Measurements from ENCODE around the gene PPP1R13L.
A peak's percentile ranks its signal among the peaks of the same experiment; 100 is the strongest.

The PPP1R13L gene

DNA sequence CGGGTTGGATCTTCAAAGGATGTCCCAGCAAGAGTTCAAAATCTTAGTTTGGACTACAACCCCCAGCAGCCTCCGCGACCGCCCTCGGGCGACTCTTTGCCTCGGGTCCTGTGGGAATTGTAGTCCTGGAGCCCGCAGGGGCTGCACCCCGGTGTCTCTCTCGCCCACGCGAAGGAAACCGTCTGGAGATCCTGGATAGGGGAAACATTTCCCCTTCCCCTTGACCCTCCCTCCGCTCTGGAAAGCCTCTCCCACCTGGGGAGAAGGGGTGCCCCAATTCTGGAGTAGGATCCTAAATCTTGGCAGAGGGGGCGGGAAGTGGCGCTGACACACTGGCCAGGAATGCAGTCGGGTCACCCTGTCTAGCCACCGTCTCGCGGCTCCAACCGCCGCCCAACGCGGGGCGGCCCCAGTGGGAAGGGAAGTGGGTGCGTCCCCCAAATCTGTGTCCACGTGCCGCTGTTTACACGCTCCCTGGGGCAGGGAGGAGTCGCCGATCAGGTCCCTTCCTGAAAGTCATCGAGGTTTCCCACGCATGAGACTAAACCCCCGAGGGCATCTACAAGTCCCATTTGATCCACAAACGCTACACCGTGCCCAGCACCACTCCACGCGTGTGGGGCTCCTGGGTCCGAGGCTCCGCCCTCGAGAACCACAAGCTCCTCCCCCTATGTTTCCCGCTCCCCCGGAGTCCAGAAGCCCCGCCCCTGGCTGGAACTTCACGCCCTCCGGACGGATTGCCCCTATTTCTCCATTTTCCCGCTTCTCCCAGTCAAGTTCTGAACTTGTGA, 761 bp upstream of the PPP1R13L start:
- peak overlapping the region; percentile 86 for H3K27ac ChIP-seq (ENCODE audit: low read depth, low read length)
- H3K27me3 ChIP-seq (ENCODE audit: insufficient read depth, low read length): no peaks in the 10 kb centered on the region
- peak overlapping the region; percentile 80 for H3K4me3 ChIP-seq (ENCODE audit: low read depth, low read length)
- H3K4me1 ChIP-seq (ENCODE audit: control insufficient read depth, insufficient read depth, low read length, unreplicated experiment): peaks cover 16% of the 10 kb centered on the region
- peaks cover 27% of the 10 kb centered on the region for H3K79me2 ChIP-seq (ENCODE audit: control insufficient read depth, insufficient read depth, low read length, unreplicated experiment)
- H3K36me3 ChIP-seq (ENCODE audit: insufficient read depth, low read length): no peaks in the 10 kb centered on the region
- H2AFZ ChIP-seq (ENCODE audit: low read length, unreplicated experiment): no peak overlapping the region

DNA sequence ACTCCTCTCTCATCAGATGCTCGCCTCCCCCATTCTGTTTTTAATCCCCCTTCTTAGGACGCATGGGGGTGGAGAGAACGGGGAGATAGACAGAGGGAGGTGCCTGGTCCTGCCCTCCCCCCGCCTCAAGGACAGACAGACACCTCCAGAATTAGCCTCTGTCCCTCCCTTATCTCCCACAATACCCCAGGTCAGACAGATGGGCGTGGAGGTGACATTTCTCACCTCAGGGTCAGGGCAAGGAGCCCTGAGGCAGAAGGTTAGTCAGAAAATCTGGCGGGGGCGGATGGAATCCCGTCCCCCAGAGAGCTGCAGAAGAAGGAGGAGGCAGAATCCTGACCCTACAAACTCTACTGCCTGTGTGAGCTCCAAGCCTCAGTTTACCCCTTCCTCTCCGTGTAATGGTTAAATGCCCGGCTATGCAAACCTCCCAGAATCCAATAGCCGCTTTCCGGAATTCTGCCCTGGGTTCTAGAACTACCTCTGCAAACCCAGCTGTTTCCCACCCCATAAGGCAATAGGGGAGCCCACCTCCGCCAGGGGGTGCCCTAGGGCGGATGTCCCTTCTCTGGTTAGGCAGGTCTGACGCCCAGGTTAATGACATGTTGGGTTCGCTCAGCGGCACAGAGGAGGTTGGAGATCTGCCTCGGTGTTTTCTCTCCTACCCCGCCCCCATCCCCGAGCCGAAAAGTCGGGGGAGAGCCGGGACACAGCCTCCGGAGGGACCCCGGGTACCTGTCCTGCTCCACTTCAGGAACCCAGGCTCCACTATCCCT, 900 bp downstream of the PPP1R13L start:
- Histone ChIP-seq H3K4me3 (ENCODE audit: low read depth, low read length) (peak overlapping the region; percentile 80), H3K27me3 (ENCODE audit: insufficient read depth, low read length) (no peaks in the 10 kb centered on the region), H3K79me2 (ENCODE audit: control insufficient read depth, insufficient read depth, low read length, unreplicated experiment) (peaks cover 27% of the 10 kb centered on the region), H3K4me1 (ENCODE audit: control insufficient read depth, insufficient read depth, low read length, unreplicated experiment) (peaks cover 16% of the 10 kb centered on the region), H3K27ac (ENCODE audit: low read depth, low read length) (peak overlapping the region; percentile 5; the same call in 1 of the 2 replicates), H3K36me3 (ENCODE audit: insufficient read depth, low read length) (no peaks in the 10 kb centered on the region), H2AFZ (ENCODE audit: low read length, unreplicated experiment) (no peak overlapping the region)

DNA sequence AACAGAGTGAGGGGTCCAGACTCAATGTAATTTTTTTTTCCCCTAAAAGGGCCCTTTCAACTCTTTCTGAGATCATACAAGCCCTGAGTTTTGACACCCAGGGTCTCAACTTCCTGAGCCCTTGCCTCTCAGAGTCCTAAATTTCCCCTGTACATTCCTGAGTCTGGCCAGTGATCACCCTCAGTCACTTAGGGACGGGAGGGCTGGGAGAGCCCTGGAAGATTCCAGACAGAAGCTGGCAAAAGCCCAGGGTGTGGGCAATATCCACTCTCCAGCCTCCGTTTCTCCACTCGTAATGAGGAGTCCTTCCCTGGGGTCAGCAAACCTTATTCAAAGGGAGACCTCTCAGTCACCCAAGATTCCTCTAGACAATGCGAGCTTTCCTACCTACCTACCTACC, 1.6 kb downstream of the PPP1R13L start:
- peaks cover 19% of the 10 kb centered on the region for H3K4me1 ChIP-seq (ENCODE audit: control insufficient read depth, insufficient read depth, low read length, unreplicated experiment)
- peaks cover 27% of the 10 kb centered on the region for H3K79me2 ChIP-seq (ENCODE audit: control insufficient read depth, insufficient read depth, low read length, unreplicated experiment)
- H3K27me3 ChIP-seq (ENCODE audit: insufficient read depth, low read length): no peaks in the 10 kb centered on the region
- H3K27ac ChIP-seq (ENCODE audit: low read depth, low read length): peak overlapping the region; percentile 14
- H2AFZ ChIP-seq (ENCODE audit: low read length, unreplicated experiment): no peak overlapping the region
- H3K4me3 ChIP-seq (ENCODE audit: low read depth, low read length): peak overlapping the region; percentile 80
- no peaks in the 10 kb centered on the region for H3K36me3 ChIP-seq (ENCODE audit: insufficient read depth, low read length)

DNA sequence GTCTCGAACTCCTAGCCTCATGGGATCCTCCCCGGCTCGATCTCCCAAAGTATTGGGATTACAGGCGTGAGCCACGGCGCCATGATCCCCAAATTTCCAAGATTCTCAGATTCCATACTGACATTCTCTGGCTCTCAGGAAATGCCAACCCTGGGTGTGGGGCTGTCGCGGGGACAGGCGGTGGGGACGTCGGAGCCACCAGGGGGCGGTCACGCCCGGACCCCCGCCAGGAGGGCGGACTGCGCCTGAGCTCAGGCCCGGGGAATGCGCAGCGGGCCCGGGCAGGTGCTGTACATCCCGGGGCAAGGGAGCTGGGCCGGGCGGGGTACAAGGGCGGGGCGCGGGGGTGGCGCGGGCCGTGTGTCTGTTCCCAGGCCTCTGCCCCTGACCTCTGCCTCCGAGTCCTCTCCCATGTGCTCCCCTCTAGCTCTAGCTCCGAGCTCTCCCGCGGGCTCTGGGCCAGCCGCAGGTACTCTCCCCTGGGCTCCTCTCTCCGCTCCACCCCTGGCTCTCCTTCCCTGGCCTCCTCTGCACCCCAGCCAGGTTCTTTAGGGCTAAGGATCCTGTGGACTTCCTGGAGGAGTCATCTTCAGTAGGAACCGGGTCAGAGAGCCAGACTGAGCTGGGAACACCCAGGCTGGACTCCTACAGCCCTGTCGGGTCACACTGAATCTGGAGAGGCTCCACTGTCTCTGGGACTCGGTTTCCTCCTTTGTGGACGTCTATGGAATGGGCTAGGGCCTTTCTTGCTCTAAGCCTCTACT, 2.4 kb downstream of the PPP1R13L start:
- peak overlapping the region; percentile 14; the same call in 1 of the 2 replicates for H3K27ac ChIP-seq (ENCODE audit: low read depth, low read length)

DNA sequence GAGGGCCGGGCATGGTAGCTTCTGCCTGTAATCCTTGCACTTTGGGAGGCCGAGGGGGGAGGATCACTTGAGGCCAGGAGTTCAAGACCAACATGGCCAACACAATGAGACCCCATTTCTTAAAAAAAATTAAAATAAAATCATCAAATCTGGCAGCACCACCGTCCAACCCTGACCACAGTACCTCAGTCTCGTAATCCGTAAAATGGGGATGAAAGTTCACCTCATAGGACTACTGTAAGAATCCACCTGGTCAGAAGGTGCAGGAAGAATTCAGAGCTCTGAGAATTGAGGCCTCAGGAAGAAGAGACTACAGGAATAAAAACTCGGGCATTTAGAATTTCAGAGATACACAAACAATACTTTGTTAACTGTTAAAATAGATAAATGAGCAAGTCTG, 3.1 kb downstream of the PPP1R13L start:
- peaks cover 21% of the 10 kb centered on the region for H3K79me2 ChIP-seq (ENCODE audit: control insufficient read depth, insufficient read depth, low read length, unreplicated experiment)
- H3K36me3 ChIP-seq (ENCODE audit: insufficient read depth, low read length): no peaks in the 10 kb centered on the region
- no peaks in the 10 kb centered on the region for H3K27me3 ChIP-seq (ENCODE audit: insufficient read depth, low read length)
- no peak overlapping the region for H3K4me3 ChIP-seq (ENCODE audit: low read depth, low read length)
- H3K27ac ChIP-seq (ENCODE audit: low read depth, low read length): no peak overlapping the region
- no peak overlapping the region for H2AFZ ChIP-seq (ENCODE audit: low read length, unreplicated experiment)
- H3K4me1 ChIP-seq (ENCODE audit: control insufficient read depth, insufficient read depth, low read length, unreplicated experiment): peaks cover 19% of the 10 kb centered on the region

More for the DNA sequence above, 2.4 kb downstream of the PPP1R13L start:
- Histone ChIP-seq H3K4me3 (ENCODE audit: low read depth, low read length) (peak overlapping the region; percentile 80), H3K4me1 (ENCODE audit: control insufficient read depth, insufficient read depth, low read length, unreplicated experiment) (peaks cover 19% of the 10 kb centered on the region), H3K79me2 (ENCODE audit: control insufficient read depth, insufficient read depth, low read length, unreplicated experiment) (peaks cover 25% of the 10 kb centered on the region), H3K27me3 (ENCODE audit: insufficient read depth, low read length) (no peaks in the 10 kb centered on the region), H2AFZ (ENCODE audit: low read length, unreplicated experiment) (no peak overlapping the region), H3K36me3 (ENCODE audit: insufficient read depth, low read length) (no peaks in the 10 kb centered on the region)

DNA sequence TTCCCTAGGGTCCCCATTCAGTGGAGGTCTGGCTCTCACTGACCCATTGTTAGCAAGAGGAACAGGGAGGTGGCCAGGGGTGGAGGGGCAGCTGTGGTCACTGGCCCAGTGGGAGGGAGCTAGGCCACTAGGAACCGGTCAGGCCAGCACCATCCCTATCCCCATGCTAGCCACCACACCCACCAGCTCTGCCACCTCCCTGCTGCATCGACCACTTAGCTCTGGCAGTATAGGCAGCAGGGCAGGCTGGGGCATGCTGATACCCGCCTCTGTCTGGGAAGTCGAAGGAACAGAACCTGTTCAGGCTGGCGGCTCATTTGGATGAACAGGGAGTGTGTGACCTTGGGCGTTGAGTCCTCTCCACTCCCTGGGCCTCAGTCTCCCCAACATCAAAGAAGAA, 4.7 kb downstream of the PPP1R13L start:
- H3K27me3 ChIP-seq (ENCODE audit: insufficient read depth, low read length): no peaks in the 10 kb centered on the region
- H3K4me1 ChIP-seq (ENCODE audit: control insufficient read depth, insufficient read depth, low read length, unreplicated experiment): peaks cover 19% of the 10 kb centered on the region
- H3K36me3 ChIP-seq (ENCODE audit: insufficient read depth, low read length): no peaks in the 10 kb centered on the region
- H3K4me3 ChIP-seq (ENCODE audit: low read depth, low read length): no peak overlapping the region
- no peak overlapping the region for H3K27ac ChIP-seq (ENCODE audit: low read depth, low read length)
- H2AFZ ChIP-seq (ENCODE audit: low read length, unreplicated experiment): no peak overlapping the region
- peaks cover 21% of the 10 kb centered on the region for H3K79me2 ChIP-seq (ENCODE audit: control insufficient read depth, insufficient read depth, low read length, unreplicated experiment)

DNA sequence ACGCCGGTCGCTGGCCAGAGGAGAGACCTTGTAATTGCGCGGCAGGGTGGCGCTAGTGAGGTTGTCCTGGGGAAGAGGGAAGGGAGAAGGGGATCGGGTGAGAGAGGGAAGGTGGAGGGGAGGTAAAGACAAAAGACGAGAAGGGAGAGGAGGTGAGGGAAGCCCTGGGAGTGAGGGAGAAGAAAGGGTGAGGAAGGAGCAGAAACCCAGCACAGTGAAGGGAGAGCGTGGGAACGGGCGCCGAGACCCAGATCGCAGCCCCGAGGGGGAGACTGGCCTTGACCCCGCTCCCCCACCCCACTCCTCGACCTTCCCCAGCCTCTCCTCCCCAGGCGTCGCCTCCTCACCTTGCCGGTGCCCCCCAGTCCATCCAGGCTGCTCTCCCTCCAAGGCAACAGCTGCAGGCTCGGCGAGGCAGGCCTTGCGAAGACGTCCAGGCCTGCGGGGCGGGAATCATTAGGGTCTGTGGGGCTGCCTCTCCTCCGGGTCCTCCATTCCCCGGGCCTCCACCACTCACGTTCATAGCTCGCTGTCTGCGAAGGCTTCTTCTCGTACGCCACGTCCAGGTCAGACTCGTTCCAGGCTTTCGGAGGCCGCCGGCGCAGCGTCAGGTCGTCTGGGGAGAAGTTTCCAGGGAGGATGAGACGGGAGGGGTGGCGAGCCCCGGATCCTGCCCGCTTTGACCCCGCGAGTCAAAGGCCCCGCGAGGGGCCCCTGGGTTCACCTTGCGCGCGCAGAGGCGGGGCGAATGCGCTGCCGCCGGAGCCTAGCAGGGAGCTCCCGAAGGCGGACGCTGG, 8.8 kb downstream of the PPP1R13L start:
- no peak overlapping the region for H3K27ac ChIP-seq (ENCODE audit: low read depth, low read length)
- no peak overlapping the region for H3K4me3 ChIP-seq (ENCODE audit: low read depth, low read length)
- peaks cover 3% of the 10 kb centered on the region for H3K4me1 ChIP-seq (ENCODE audit: control insufficient read depth, insufficient read depth, low read length, unreplicated experiment)
- H2AFZ ChIP-seq (ENCODE audit: low read length, unreplicated experiment): no peak overlapping the region
- no peaks in the 10 kb centered on the region for H3K79me2 ChIP-seq (ENCODE audit: control insufficient read depth, insufficient read depth, low read length, unreplicated experiment)
- no peaks in the 10 kb centered on the region for H3K27me3 ChIP-seq (ENCODE audit: insufficient read depth, low read length)
- H3K36me3 ChIP-seq (ENCODE audit: insufficient read depth, low read length): 0 out of 2 replicates have a peak, but pooled peaks cover 3% of the 10 kb centered on the region

DNA sequence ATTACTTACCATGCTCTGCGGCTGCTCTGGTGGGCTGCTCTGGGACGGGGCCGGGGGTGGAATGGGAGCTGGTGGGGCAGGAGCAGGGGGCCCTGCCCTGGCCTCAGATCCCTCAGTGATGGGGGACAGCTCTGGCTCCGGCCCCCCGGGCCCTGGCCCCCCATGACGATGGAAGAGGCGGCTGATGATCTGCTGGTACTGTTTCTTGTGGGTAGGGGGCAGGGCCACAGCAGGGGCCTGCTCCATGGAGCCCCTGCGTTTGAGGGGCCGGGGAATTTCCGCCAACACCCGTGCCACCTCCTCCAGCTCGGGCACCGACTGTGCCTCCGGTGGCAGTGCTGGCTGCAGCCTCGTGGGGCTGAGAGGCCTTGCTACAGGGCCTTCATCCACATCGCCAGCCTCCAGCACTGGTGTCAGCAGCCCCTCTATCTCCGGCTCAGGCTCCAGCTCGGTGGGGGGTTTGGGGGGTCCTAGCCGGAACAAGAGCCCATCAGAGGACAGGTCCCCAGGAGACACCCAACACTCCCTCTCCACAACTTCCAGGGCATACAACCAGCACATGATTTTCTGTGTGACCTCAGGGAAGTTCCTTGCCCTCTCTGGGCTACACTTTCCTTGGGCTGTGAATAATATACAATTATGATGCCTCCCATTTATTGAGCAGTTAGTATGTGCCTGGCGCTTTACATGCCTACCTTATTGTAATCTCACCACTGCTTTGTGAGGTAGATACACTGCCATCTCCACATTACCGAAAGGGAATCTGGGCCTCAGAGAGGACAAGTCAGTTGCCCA, 12.8 kb downstream of the PPP1R13L start:
- no peaks in the 10 kb centered on the region for H3K27me3 ChIP-seq (ENCODE audit: insufficient read depth, low read length)
- no peak overlapping the region for H2AFZ ChIP-seq (ENCODE audit: low read length, unreplicated experiment)
- H3K36me3 ChIP-seq (ENCODE audit: insufficient read depth, low read length): 0 out of 2 replicates have a peak, but pooled peaks cover 3% of the 10 kb centered on the region
- H3K79me2 ChIP-seq (ENCODE audit: control insufficient read depth, insufficient read depth, low read length, unreplicated experiment): no peaks in the 10 kb centered on the region
- no peak overlapping the region for H3K4me3 ChIP-seq (ENCODE audit: low read depth, low read length)
- H3K4me1 ChIP-seq (ENCODE audit: control insufficient read depth, insufficient read depth, low read length, unreplicated experiment): no peaks in the 10 kb centered on the region
- H3K27ac ChIP-seq (ENCODE audit: low read depth, low read length): no peak overlapping the region

DNA sequence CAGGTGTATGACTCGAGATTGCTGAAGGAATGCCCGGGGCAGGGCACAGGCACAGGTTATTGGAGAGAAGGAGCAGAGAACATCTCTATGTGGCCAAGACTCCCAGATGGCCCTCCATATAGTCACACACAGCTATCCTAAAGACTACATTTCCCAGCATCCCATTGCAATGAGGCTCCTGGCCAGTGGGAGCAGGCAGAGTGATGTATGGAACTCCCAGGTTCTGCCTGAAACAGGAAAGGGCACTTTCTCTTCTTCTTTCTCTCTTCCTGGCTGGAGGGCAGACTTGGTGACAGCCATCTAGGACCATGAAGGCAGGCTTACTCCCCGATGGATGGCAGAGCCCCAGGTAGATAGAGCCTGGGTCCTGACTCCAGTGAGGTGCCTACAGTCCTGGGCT, 13.5 kb downstream of the PPP1R13L start:
- H3K79me2 ChIP-seq (ENCODE audit: control insufficient read depth, insufficient read depth, low read length, unreplicated experiment): no peaks in the 10 kb centered on the region
- H3K4me3 ChIP-seq (ENCODE audit: low read depth, low read length): no peak overlapping the region
- H3K4me1 ChIP-seq (ENCODE audit: control insufficient read depth, insufficient read depth, low read length, unreplicated experiment): no peaks in the 10 kb centered on the region
- 0 out of 2 replicates have a peak, but pooled peaks cover 3% of the 10 kb centered on the region for H3K36me3 ChIP-seq (ENCODE audit: insufficient read depth, low read length)
- H3K27me3 ChIP-seq (ENCODE audit: insufficient read depth, low read length): no peaks in the 10 kb centered on the region
- H3K27ac ChIP-seq (ENCODE audit: low read depth, low read length): no peak overlapping the region
- no peak overlapping the region for H2AFZ ChIP-seq (ENCODE audit: low read length, unreplicated experiment)
